Natural killer cell (primary cell): Measurements from ENCODE around the gene SPEN. TPM values are rescaled to one million over a fixed set of nuclear protein-coding genes. Genes with fewer than 3 reads are reported as not detected.
A peak's percentile ranks its signal among the peaks of the same experiment; 100 is the strongest.

Source experiments
- ATAC-seq, 3 donors: fragments of 150-1000 bp in 2 of 3; fragments of 200-7000 bp in 1 of 3; cut with Tn5 transposase; 1 replicate in 1 of 3; 2 replicates in 2 of 3; pipeline ENCODE4 v1.10.0; 2021; ENCODE audit warnings: mild to moderate bottlenecking in 2 of 3, moderate library complexity in 2 of 3
- DNase-seq, 2 donors: peaks; one replicate each; pipeline versions ENCODE4 v3.0.0 to v3.0.0-alpha.2; 2013 to 2021; ENCODE audit warnings: mixed read lengths in 1 of 2
- H3K27ac ChIP-seq: one replicate; pipeline ENCODE4 v1.5.1; 2013; ENCODE audit warnings: mild to moderate bottlenecking, low read length
- H3K27me3 ChIP-seq: one replicate; pipeline ENCODE4 v1.6.1; 2013; ENCODE audit warnings: low read length; ENCODE audit not compliant: control insufficient read depth, insufficient read depth
- H3K36me3 ChIP-seq: one replicate; pipeline ENCODE4 v1.6.1; 2013; ENCODE audit warnings: low read length; ENCODE audit not compliant: control insufficient read depth, insufficient read depth
- H3K4me1 ChIP-seq: one replicate; pipeline ENCODE4 v1.6.1; 2013; ENCODE audit warnings: low read length; ENCODE audit not compliant: control insufficient read depth, insufficient read depth
- H3K4me3 ChIP-seq: one replicate; pipeline ENCODE4 v1.5.1; 2013; ENCODE audit warnings: low read length
- H3K9me3 ChIP-seq: one replicate; pipeline ENCODE4 v1.6.1; 2013; ENCODE audit warnings: low read length; ENCODE audit not compliant: control insufficient read depth, insufficient read depth
- H3K27ac Mint-ChIP-seq, 2 donors: one replicate each; pipeline ENCODE4 v1.8.0; 2022; ENCODE audit warnings: mild to moderate bottlenecking in 2 of 2, mixed read lengths in 2 of 2, moderate library complexity in 1 of 2
- H3K27me3 Mint-ChIP-seq, 2 donors: one replicate each; pipeline ENCODE4 v1.8.0; 2022; ENCODE audit warnings: low read depth in 2 of 2, mixed read lengths in 2 of 2
- H3K36me3 Mint-ChIP-seq: one replicate; pipeline ENCODE4 v1.8.0; 2022; ENCODE audit warnings: mixed read lengths
- H3K4me1 Mint-ChIP-seq, 2 donors: one replicate each; pipeline ENCODE4 v1.8.0; 2022; ENCODE audit warnings: mixed read lengths in 2 of 2
- H3K4me3 Mint-ChIP-seq: one replicate; pipeline ENCODE4 v1.8.0; 2022; ENCODE audit warnings: mild to moderate bottlenecking, moderate library complexity, mixed read lengths
- H3K9me3 Mint-ChIP-seq, 2 donors: one replicate each; pipeline ENCODE4 v1.8.0; 2022; ENCODE audit warnings: mixed read lengths in 2 of 2
- WGBS: methylation state at CpG from one replicate; pipeline ENCODE4 v1.1.7; 2013; ENCODE audit warnings: missing lambda C conversion rate; ENCODE audit not compliant: insufficient coverage; 5-methylcytosine and 5-hydroxymethylcytosine counted together
- intact Hi-C: fragments of 100-400 bp; cut with micrococcal nuclease; formaldehyde crosslinking; loops from one replicate; pipeline ENCODE4 v1.14.2; 2022
- total RNA-seq, 4 donors: library from RNA; stranded (reverse); fragments of 120-200 nt in 1 of 4; gene quantifications; one replicate each; pipeline versions ENCODE4 v1.2.3 to v1.2.4, GENCODE V29; 2013 to 2022
- TF ChIP-seq, protein P1 (sequence below): fragments of 200-600 bp; IDR thresholded peaks from one replicate; pipeline ENCODE4 v1.8.0; 2022; ENCODE audit warnings: antibody characterized with exemption

The SPEN gene
- total RNA-seq, 3 donors from 2014 or later (not counting 1 experiment from before 2014, with no cell fraction given) = 98.1 to 114 (median 105) TPM

DNA sequence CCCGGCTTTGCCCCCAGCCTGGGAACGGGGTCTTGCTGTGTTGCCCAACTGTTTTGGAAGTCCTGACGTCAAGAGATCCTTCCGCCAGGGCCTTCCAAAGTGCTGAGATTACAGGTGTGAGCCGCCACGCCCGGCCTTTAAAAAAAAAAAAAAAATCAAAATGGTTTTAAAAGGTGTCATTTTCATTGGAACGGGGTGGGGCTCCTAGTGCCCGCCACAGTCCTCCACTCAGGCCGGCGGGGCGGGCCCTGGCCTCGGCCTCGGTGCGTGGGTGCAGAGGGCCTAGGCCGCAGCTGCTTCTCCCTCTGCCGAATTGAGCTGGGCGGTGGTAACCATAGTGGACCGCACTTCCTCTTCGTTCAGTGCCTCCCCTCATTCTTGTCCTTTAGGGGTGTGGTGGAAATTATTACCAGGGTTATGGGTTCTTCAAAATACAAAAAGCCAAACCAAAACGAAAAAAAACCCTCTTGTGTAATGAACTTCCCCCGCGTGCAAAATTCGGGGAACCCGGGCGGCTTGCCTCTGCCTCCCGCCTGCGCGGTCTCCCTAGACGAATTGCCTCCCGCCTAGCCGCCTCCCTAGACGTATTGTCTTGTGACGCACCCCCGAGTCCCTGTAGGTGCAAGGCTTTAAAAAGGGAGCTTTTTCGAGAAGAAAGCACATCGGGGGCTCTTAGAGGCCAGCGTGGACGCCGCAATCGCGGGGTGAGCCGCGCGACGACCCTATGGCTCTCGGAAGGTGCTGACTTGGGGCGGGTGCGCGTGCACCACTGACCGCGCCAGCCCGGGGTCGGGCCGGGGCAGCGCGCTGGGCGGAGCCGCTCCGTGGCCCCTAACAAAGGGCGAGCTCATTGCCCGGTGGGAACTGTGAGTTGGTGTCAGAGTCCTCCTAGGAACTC is 10.5 kb upstream of the SPEN start:
- Histone ChIP-seq H3K27me3 (no peaks in the 10 kb centered on the region), H3K36me3 (no peaks in the 10 kb centered on the region), H3K9me3 (no peaks in the 10 kb centered on the region), H3K4me1 (peaks cover 32% of the 10 kb centered on the region), H3K27ac (peak overlapping the region; percentile 96), H3K4me3 (peak overlapping the region; percentile 19)
- intact Hi-C loops = loop anchor here (1.0 to 10.0 kb wide), 4 partner anchors 10 to 1068 kb away; partner anchors contain the start of genes SPEN and SZRD1
- ATAC-seq = peak; percentile 20 to 51 (median 34)
- DNase-seq = peak; percentile 70 to 71
- Mint-ChIP-seq H3K27ac (peak overlapping the region; percentile 95 to 99), H3K4me1 (peaks cover 26 to 35% of the 10 kb centered on the region in 2 donors), H3K9me3 (no peaks in the 10 kb centered on the region), H3K27me3 (no peaks in the 10 kb centered on the region), H3K36me3 (no peaks in the 10 kb centered on the region), H3K4me3 (peak overlapping the region; percentile 96)
- TF ChIP-seq, protein P1, sequence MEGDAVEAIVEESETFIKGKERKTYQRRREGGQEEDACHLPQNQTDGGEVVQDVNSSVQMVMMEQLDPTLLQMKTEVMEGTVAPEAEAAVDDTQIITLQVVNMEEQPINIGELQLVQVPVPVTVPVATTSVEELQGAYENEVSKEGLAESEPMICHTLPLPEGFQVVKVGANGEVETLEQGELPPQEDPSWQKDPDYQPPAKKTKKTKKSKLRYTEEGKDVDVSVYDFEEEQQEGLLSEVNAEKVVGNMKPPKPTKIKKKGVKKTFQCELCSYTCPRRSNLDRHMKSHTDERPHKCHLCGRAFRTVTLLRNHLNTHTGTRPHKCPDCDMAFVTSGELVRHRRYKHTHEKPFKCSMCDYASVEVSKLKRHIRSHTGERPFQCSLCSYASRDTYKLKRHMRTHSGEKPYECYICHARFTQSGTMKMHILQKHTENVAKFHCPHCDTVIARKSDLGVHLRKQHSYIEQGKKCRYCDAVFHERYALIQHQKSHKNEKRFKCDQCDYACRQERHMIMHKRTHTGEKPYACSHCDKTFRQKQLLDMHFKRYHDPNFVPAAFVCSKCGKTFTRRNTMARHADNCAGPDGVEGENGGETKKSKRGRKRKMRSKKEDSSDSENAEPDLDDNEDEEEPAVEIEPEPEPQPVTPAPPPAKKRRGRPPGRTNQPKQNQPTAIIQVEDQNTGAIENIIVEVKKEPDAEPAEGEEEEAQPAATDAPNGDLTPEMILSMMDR = no peak
- 33% methylated on average over 58 of the region's 62 CpGs for WGBS

DNA sequence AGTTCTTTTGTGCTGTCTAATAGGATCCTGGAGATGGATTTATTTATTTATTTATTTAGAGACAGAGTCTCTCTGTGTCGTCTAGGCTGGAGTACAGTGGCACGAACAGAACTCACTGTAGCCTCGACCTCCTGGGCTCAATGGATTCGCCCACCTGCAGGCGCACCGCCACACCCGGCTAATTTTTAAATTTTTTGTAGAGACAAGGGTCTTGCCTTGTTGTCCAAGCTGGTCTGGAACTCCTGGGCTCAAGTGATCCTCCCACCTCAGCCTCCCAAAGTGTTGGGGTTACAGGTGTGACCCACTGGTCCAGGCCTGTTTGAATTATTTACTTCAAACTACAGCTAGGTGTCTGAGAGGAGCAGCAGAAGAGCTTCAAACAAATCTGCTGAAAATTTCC is 9.6 kb upstream of the SPEN start:
- intact Hi-C loops = loop anchor here (1.0 to 10.0 kb wide), 4 partner anchors 9 to 1067 kb away; partner anchors contain the start of genes SPEN and SZRD1
- Histone ChIP-seq H3K36me3 (no peaks in the 10 kb centered on the region), H3K4me1 (peaks cover 31% of the 10 kb centered on the region), H3K9me3 (no peaks in the 10 kb centered on the region), H3K27ac (peak overlapping the region; percentile 96), H3K4me3 (no peak overlapping the region), H3K27me3 (no peaks in the 10 kb centered on the region)
- Mint-ChIP-seq H3K9me3 (no peaks in the 10 kb centered on the region), H3K36me3 (no peaks in the 10 kb centered on the region), H3K27me3 (no peaks in the 10 kb centered on the region), H3K27ac (peak overlapping the region; percentile 95 to 99), H3K4me3 (peak overlapping the region; percentile 96), H3K4me1 (peaks cover 26 to 35% of the 10 kb centered on the region in 2 donors)
- TF ChIP-seq, protein P1 = no peak
- ATAC-seq (no peak), DNase-seq (no peak)
- WGBS = 97% methylated on average over 7 of the region's 7 CpGs

DNA sequence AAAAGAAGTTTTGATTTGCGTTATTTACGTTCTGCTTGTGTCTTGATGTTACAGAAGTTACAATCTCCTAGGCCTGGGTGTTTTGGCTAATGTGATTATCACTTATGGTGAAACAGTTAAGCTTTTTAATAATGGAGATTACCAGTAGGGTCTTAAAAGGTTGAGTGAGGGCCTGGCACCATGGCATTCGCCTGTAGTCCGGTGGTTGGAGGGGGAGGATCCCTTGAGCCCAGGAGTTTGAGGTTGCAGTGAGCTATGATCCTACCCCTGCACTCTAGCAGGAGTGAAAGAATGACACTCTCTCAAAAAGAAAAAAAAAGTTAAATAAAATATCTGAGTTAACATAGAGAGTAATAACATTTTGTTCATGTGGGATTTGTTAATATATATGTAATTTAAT is 8.8 kb upstream of the SPEN start:
- intact Hi-C loops = loop anchor here (5.0 to 10.0 kb wide), 3 partner anchors 79 to 1066 kb away; partner anchors contain the start of gene SZRD1
- peak overlapping the region; percentile 17 for H3K4me3 Mint-ChIP-seq
- WGBS = 96% methylated on average over 4 of the region's 4 CpGs

More for the DNA sequence above, 8.8 kb upstream of the SPEN start:
- no peaks in the 10 kb centered on the region for H3K9me3 ChIP-seq
- no peak for ATAC-seq
- H3K4me1 ChIP-seq = peaks cover 24% of the 10 kb centered on the region
- TF ChIP-seq, protein P1 = no peak
- no peaks in the 10 kb centered on the region for H3K27me3 Mint-ChIP-seq
- no peak overlapping the region for H3K4me3 ChIP-seq
- H3K36me3 ChIP-seq = no peaks in the 10 kb centered on the region
- no peaks in the 10 kb centered on the region for H3K9me3 Mint-ChIP-seq
- H3K4me1 Mint-ChIP-seq = peaks cover 26 to 35% of the 10 kb centered on the region in 2 donors
- H3K27me3 ChIP-seq = no peaks in the 10 kb centered on the region
- H3K36me3 Mint-ChIP-seq = no peaks in the 10 kb centered on the region
- H3K27ac ChIP-seq = no peak overlapping the region
- DNase-seq = no peak
- peak overlapping the region in 1 of 2 donors; percentile 99 for H3K27ac Mint-ChIP-seq
